Keratinocyte (primary cell): ENCODE data around the gene PTRH1. TPM values are rescaled to one million over a fixed set of nuclear protein-coding genes. Genes with fewer than 3 reads are reported as not detected.

Source experiments
- DNase-seq: peaks from one replicate; pipeline ENCODE4 v3.0.0-alpha.2; 2011; ENCODE audit warnings: low read depth, missing footprints, low spot score
- FAIRE-seq: peaks from 2 replicates; lab custom pipeline; 2011; peaks lifted over from hg19 to GRCh38; lab: Jason Lieb, UNC
- H2AFZ ChIP-seq: 2 replicates; pipeline ENCODE4 v1.6.0; 2012; ENCODE audit warnings: low read length, control low read depth, inconsistent platforms; ENCODE audit not compliant: control insufficient read depth
- H3K27ac ChIP-seq: 2 replicates; pipeline ENCODE4 v1.5.1; 2011; ENCODE audit warnings: low read length; ENCODE audit not compliant: control insufficient read depth, insufficient read depth
- H3K27me3 ChIP-seq: 3 replicates; pipeline ENCODE4 v1.6.0; 2011; ENCODE audit warnings: low read length; ENCODE audit not compliant: control insufficient read depth, insufficient read depth; ENCODE audit errors: extremely low read depth
- H3K36me3 ChIP-seq, 2 experiments: 2 replicates in 1 of 2; 3 replicates in 1 of 2; pipeline ENCODE4 v1.5.1; 2011; ENCODE audit warnings: low read length in 2 of 2, mild to moderate bottlenecking in 1 of 2; ENCODE audit not compliant: control insufficient read depth in 2 of 2, insufficient read depth in 2 of 2; ENCODE audit errors: extremely low read depth in 1 of 2
- H3K4me1 ChIP-seq: 3 replicates; pipeline ENCODE4 v1.5.1; 2011; ENCODE audit warnings: low read length; ENCODE audit not compliant: control insufficient read depth, insufficient read depth; ENCODE audit errors: extremely low read depth
- H3K4me2 ChIP-seq: 3 replicates; pipeline ENCODE4 v1.6.0; 2011; ENCODE audit warnings: low read depth, low read length; ENCODE audit not compliant: control insufficient read depth, insufficient read depth; ENCODE audit errors: extremely low read depth
- H3K4me3 ChIP-seq, 3 experiments: fragments of 200-600 bp in 1 of 3; sonication (generic) in 1 of 3; 2 replicates in 2 of 3; 3 replicates in 1 of 3; pipeline ENCODE4 v1.5.1; 2011 to 2016; ENCODE audit warnings: low read length in 3 of 3, mild to moderate bottlenecking in 3 of 3, control low read depth in 2 of 3, inconsistent platforms in 1 of 3, low read depth in 1 of 3, mixed read lengths in 1 of 3, mixed run types in 1 of 3, moderate library complexity in 1 of 3; ENCODE audit not compliant: control insufficient read depth in 2 of 3, insufficient read depth in 2 of 3; ENCODE audit errors: extremely low read depth in 1 of 3
- H3K79me2 ChIP-seq: 2 replicates; pipeline ENCODE4 v1.6.0; 2012; ENCODE audit warnings: low read length; ENCODE audit not compliant: control insufficient read depth, insufficient read depth
- H3K9ac ChIP-seq: 3 replicates; pipeline ENCODE4 v1.6.0; 2011; ENCODE audit warnings: low read length; ENCODE audit not compliant: control insufficient read depth, insufficient read depth; ENCODE audit errors: extremely low read depth
- H3K9me1 ChIP-seq: 3 replicates; pipeline ENCODE4 v1.6.0; 2011; ENCODE audit warnings: low read length; ENCODE audit not compliant: control insufficient read depth, insufficient read depth; ENCODE audit errors: extremely low read depth
- H3K9me3 ChIP-seq: 2 replicates; pipeline ENCODE4 v1.5.1; 2012; ENCODE audit warnings: low read depth, low read length; ENCODE audit not compliant: control insufficient read depth
- H4K20me1 ChIP-seq: 3 replicates; pipeline ENCODE4 v1.6.0; 2011; ENCODE audit warnings: low read length; ENCODE audit not compliant: control insufficient read depth, insufficient read depth; ENCODE audit errors: extremely low read depth
- CTCF ChIP-seq, 3 experiments: IDR thresholded peaks in 1 of 3; conservative IDR thresholded peaks in 1 of 3; optimal IDR thresholded peaks in 1 of 3; 2 replicates in 2 of 3; 3 replicates in 1 of 3; pipeline versions ENCODE3 to v1.5.1; 2011; ENCODE audit warnings: low read length in 3 of 3, mild to moderate bottlenecking in 3 of 3, moderate library complexity in 2 of 3, control low read depth in 1 of 3, inconsistent platforms in 1 of 3; ENCODE audit not compliant: insufficient read depth in 2 of 3; ENCODE audit errors: extremely low read depth in 1 of 3
- EZH2 ChIP-seq: IDR thresholded peaks from one replicate; pipeline ENCODE4 v1.6.1; 2012; ENCODE audit warnings: inconsistent platforms, mild to moderate bottlenecking, low read length, moderate library complexity
- dilution Hi-C: fragments of 300-500 bp; cut with MboI; formaldehyde crosslinking; loops from one replicate; pipeline ENCODE4 v1.7.0; 2020; ENCODE audit warnings: low sequenced_read_pairs; ENCODE audit not compliant: extremely low pct_ligation_motif_present
- polyA plus RNA-seq, 5 experiments: library from polyadenylated mRNA; depleted of rRNA in 3 of 5; stranded (reverse) in 3 of 5; stranded (forward) in 1 of 5; unstranded in 1 of 5; fragments of >200 nt; gene quantifications; 1 replicate in 1 of 5; 2 replicates in 3 of 5; 3 replicates in 1 of 5; pipeline versions ENCODE4 v1.2.1 to v1.2.3, GENCODE V29; 2011 to 2012; ENCODE audit warnings: missing spikeins in 2 of 5, low read depth in 1 of 5, low replicate concordance in 1 of 5

The PTRH1 gene
- polyA plus RNA-seq, 1 donor (not counting 4 experiments of a cell fraction or from before 2014, with no cell fraction given) = 14.3 TPM

- peaks cover 44% of the 10 kb centered on the region for H3K27me3 ChIP-seq
- dilution Hi-C loops = no loop called here
- no peak overlapping the region for H3K27ac ChIP-seq
Observed at GRCh38 chr9:127754099-127755060, 38.9 kb upstream of the PTRH1 start.

GRCh38 chr9:127753622-127754021, 38.2 kb upstream of the PTRH1 start:
- H3K27me3 ChIP-seq = peaks cover 44% of the 10 kb centered on the region
- dilution Hi-C loops = no loop called here
- TF ChIP-seq EZH2 (no peak), CTCF (optimal IDR thresholded peaks at IDR 0.05 in 1 of 3, IDR thresholded peaks at IDR 0.05 in 1 of 3, conservative IDR thresholded peaks at IDR 0.05 in 1 of 3; ENCODE audit: extremely low read depth in 1 of 3, insufficient read depth in 2 of 3, low read length in 3 of 3) (no peak)

More at GRCh38 chr9:127754099-127755060, 38.9 kb upstream of the PTRH1 start:
- FAIRE-seq (no peak), DNase-seq (no peak)
- Histone ChIP-seq H3K4me2 (no peak overlapping the region), H3K79me2 (no peaks in the 10 kb centered on the region), H4K20me1 (no peaks in the 10 kb centered on the region), H2AFZ (no peak overlapping the region), H3K9me1 (no peaks in the 10 kb centered on the region), H3K9me3 (no peaks in the 10 kb centered on the region), H3K4me1 (no peaks in the 10 kb centered on the region), H3K4me3 (no peak overlapping the region), H3K9ac (no peak overlapping the region), H3K36me3 (no peaks in the 10 kb centered on the region)
- TF ChIP-seq CTCF (optimal IDR thresholded peaks at IDR 0.05 in 1 of 3, IDR thresholded peaks at IDR 0.05 in 1 of 3, conservative IDR thresholded peaks at IDR 0.05 in 1 of 3; ENCODE audit: extremely low read depth in 1 of 3, insufficient read depth in 2 of 3, low read length in 3 of 3) (no peak), EZH2 (peak; percentile 70)

More at GRCh38 chr9:127753622-127754021, 38.2 kb upstream of the PTRH1 start:
- Histone ChIP-seq H3K9me1 (no peaks in the 10 kb centered on the region), H3K9ac (no peak overlapping the region), H3K79me2 (no peaks in the 10 kb centered on the region), H3K4me1 (no peaks in the 10 kb centered on the region), H2AFZ (no peak overlapping the region), H3K9me3 (no peaks in the 10 kb centered on the region), H3K4me2 (no peak overlapping the region), H3K4me3 (no peak overlapping the region), H3K27ac (no peak overlapping the region), H4K20me1 (no peaks in the 10 kb centered on the region), H3K36me3 (no peaks in the 10 kb centered on the region)
- DNase-seq (no peak), FAIRE-seq (no peak)
